GM23338 (cell line): ENCODE results near the gene LCOR. TPM values are rescaled to one million over a fixed set of nuclear protein-coding genes. Genes with fewer than 3 reads are reported as not detected.

Experiments used
- CREB1 ChIP-seq: fragments of 250-450 bp; sonication (Bioruptor Pico); IDR thresholded peaks from 2 replicates; pipeline ENCODE4 v1.5.0; 2020; ENCODE audit warnings: low read depth, mild to moderate bottlenecking, moderate library complexity
- ETS1 ChIP-seq: IDR thresholded peaks from 2 replicates; pipeline ENCODE4 v1.6.1; 2016; ENCODE audit warnings: antibody characterized with exemption
- EZH2 ChIP-seq: fragments of 200-600 bp; sonication (generic); IDR thresholded peaks from one replicate; pipeline ENCODE4 v1.8.0; 2017; ENCODE audit warnings: antibody characterized with exemption, mild to moderate bottlenecking, low read depth; ENCODE audit not compliant: unreplicated experiment
- JUNB ChIP-seq: IDR thresholded peaks from one replicate; pipeline ENCODE4 v1.6.1; 2016; ENCODE audit warnings: antibody characterized with exemption; ENCODE audit not compliant: unreplicated experiment
- NANOG ChIP-seq: IDR thresholded peaks from 2 replicates; pipeline ENCODE4 v1.6.1; 2016; ENCODE audit warnings: antibody characterized with exemption, borderline replicate concordance
- ZNF114 ChIP-seq: fragments of 250-450 bp; sonication (Bioruptor Pico); IDR thresholded peaks from 2 replicates; pipeline ENCODE4 v1.5.0; 2020; ENCODE audit warnings: mild to moderate bottlenecking, moderate library complexity
- ZNF331 ChIP-seq: fragments of 250-450 bp; sonication (Bioruptor Pico); IDR thresholded peaks from 2 replicates; pipeline ENCODE4 v1.5.0; 2020; ENCODE audit warnings: low read depth, mild to moderate bottlenecking, moderate library complexity
- ZNF462 ChIP-seq: fragments of 250-450 bp; sonication (Bioruptor Pico); IDR thresholded peaks from 2 replicates; pipeline ENCODE4 v1.5.0; 2020; ENCODE audit warnings: mild to moderate bottlenecking, moderate library complexity
- polyA plus RNA-seq: library from polyadenylated mRNA; unstranded; fragments of >200 nt; fragmentation: Nextera tagmentation; extraction: Ambion mirVana; gene quantifications from 2 replicates; pipeline ENCODE4 v1.2.1, GENCODE V29; 2016
- total RNA-seq: library from RNA; depleted of rRNA; stranded (reverse); fragments of >200 nt; shearing (Covaris generic); gene quantifications from 2 replicates; pipeline ENCODE4 v1.2.3, GENCODE V29; 2014
- TF ChIP-seq, protein P1 (sequence below), 2 experiments: fragments of 200-600 bp in 1 of 2; sonication (generic) in 1 of 2; conservative IDR thresholded peaks; 2 replicates each; pipeline versions ENCODE4 v1.5.1 to v1.6.1; 2016 to 2017; ENCODE audit warnings: antibody characterized with exemption in 2 of 2, low read depth in 2 of 2, mild to moderate bottlenecking in 2 of 2, moderate library complexity in 1 of 2

The LCOR gene
- total and polyA plus RNA-seq, 2 experiments from 2014 or later: 6.9 to 14.9 TPM

GRCh38 chr10:96968682-96969423 is 136.8 kb downstream of the LCOR start (continued):
- TF ChIP-seq ZNF462 (no peak), JUNB (no peak), NANOG (no peak), CREB1 (CRISPR knock-in tag) (no peak), ZNF331 (CRISPR knock-in tag) (no peak), ETS1 (no peak), EZH2 (no peak), ZNF114 (CRISPR knock-in tag) (no peak)
- TF ChIP-seq, protein P1, sequence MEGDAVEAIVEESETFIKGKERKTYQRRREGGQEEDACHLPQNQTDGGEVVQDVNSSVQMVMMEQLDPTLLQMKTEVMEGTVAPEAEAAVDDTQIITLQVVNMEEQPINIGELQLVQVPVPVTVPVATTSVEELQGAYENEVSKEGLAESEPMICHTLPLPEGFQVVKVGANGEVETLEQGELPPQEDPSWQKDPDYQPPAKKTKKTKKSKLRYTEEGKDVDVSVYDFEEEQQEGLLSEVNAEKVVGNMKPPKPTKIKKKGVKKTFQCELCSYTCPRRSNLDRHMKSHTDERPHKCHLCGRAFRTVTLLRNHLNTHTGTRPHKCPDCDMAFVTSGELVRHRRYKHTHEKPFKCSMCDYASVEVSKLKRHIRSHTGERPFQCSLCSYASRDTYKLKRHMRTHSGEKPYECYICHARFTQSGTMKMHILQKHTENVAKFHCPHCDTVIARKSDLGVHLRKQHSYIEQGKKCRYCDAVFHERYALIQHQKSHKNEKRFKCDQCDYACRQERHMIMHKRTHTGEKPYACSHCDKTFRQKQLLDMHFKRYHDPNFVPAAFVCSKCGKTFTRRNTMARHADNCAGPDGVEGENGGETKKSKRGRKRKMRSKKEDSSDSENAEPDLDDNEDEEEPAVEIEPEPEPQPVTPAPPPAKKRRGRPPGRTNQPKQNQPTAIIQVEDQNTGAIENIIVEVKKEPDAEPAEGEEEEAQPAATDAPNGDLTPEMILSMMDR (conservative IDR thresholded peaks at IDR 0.05; ENCODE audit: low read depth in 2 of 2): no peak
